Prostate gland (tissue), 2 donors: ENCODE data around the gene CEBPB.

ENCODE experiments used
- POLR2A ChIP-seq: fragments of 450-650 bp; IDR thresholded peaks from one replicate; pipeline ENCODE4 v1.6.1; 2016; ENCODE audit warnings: antibody characterized with exemption, mild to moderate bottlenecking
- TF ChIP-seq, protein P1 (sequence below), 4 experiments: fragments of 200-600 bp in 2 of 4; fragments of 450-650 bp in 2 of 4; sonication (generic) in 2 of 4; IDR thresholded peaks; 1 replicate in 3 of 4; 2 replicates in 1 of 4; pipeline ENCODE4 v1.5.1; 2016 to 2019; ENCODE audit warnings: antibody characterized with exemption in 4 of 4, mild to moderate bottlenecking in 2 of 4, moderate library complexity in 2 of 4

DNA sequence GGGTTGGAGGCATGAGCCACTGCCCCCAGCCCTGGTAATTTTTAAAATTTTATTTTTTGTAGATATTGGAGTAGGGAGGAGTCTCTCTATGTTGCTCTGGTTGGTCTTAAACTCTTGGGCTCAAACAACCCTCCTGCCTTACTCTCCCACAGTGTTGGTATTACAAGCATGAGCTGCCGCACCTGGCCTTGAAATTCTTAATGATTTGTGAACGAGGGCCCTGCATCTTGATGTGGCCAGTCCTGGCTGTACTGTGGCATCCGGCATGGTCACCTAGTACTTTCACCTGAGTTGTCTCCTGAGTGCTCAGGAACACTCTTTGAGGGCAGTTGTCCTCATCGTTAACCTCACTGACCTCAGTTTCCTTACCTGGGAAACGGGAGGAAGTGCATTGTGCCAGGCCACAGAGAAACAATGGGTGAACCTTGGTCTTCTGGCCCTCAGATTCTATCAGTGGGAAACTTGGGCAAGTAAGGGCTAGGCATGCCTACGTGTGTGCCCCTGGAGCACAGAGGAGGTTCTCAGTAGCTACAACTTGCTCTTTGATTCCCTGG is 19.5 kb downstream of the CEBPB start:
- TF ChIP-seq, protein P1, sequence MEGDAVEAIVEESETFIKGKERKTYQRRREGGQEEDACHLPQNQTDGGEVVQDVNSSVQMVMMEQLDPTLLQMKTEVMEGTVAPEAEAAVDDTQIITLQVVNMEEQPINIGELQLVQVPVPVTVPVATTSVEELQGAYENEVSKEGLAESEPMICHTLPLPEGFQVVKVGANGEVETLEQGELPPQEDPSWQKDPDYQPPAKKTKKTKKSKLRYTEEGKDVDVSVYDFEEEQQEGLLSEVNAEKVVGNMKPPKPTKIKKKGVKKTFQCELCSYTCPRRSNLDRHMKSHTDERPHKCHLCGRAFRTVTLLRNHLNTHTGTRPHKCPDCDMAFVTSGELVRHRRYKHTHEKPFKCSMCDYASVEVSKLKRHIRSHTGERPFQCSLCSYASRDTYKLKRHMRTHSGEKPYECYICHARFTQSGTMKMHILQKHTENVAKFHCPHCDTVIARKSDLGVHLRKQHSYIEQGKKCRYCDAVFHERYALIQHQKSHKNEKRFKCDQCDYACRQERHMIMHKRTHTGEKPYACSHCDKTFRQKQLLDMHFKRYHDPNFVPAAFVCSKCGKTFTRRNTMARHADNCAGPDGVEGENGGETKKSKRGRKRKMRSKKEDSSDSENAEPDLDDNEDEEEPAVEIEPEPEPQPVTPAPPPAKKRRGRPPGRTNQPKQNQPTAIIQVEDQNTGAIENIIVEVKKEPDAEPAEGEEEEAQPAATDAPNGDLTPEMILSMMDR (IDR thresholded peaks at IDR 0.05) = no peak
- no peak for TF ChIP-seq POLR2A
